Measurements from ENCODE around the gene FOXK1. TPM values are rescaled to one million over a fixed set of nuclear protein-coding genes. Genes with fewer than 3 reads are reported as not detected.
A peak's percentile ranks its signal among the peaks of the same experiment; 100 is the strongest.

Gene FOXK1
- total RNA-seq, 1 experiment from 2014 or later = 63.4 TPM

GRCh38 chr7:4764402-4765007 is 82.4 kb downstream of the FOXK1 start:
- no peak for DNase-seq (ENCODE audit: low spot score)

- no peak for DNase-seq (ENCODE audit: low spot score)
Measured at GRCh38 chr7:4765776-4766490, 83.8 kb downstream of the FOXK1 start.

DNA sequence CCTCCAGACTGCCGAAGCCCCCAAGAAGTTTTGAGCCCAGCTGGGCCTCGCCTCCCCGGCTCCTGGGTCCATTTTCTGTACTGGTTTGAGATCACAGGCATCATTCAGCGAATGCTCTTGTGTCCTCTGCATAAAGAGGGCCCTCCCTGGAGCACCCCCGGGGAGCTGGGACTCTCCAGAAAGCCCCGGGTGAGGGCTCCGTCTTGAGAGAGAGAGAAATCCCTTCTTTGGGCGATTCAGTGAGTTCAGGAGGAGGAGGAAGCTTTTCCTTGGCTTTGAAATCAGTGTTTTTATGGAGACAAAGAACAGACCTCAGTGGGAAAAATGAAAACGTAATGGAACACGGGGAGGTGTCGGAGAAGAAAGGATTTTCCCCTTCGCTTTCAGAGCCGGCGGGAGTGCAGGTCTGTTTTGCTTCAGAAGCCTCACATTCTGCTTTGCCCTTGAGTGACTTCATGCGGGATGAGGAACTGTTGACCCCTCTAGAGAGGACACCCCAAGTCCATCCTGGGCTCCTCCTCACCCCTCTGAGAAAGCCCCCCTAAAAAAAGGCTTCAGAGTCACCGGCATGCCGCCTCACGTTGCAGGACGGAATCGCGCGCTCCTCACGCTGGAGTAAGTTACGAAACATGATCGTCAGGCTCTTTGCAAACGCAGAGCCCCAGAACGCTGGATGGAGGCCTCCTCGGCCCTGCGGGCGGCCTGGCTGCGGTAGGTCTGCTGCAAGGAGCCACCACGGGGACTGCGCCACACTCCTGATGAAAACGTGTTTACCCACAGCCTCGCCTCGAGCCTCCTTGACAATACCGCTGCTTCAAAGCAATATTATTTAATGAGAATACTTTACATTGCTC is 84.8 kb downstream of the FOXK1 start:
- DNase-seq (ENCODE audit: low spot score) = no peak

GRCh38 chr7:4768597-4769569 is 86.8 kb downstream of the FOXK1 start:
- no peak for DNase-seq (ENCODE audit: low spot score)

DNA sequence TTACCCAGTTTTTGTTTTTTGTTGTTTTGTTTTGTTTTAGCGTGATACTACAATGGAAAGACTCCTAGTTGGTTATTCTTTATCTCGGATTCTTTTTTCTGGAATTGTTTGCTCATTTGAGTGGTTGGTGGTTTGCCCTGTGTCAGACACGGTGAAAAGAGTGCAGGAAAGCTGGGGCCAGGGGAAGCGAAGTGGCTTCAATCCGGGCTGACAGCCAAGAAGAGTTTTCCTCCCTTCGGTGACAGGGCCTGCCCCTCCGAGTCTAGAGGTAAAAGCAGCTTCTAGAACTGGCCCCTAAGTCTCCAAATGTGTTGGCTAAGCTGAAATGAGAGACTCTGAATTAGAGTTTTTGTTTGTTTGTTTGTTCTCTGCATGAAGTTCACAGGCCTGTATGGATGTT is 87.7 kb downstream of the FOXK1 start:
- no peak for DNase-seq (ENCODE audit: low spot score)

GRCh38 chr7:4770886-4771285 is 88.8 kb downstream of the FOXK1 start:
- no peak for DNase-seq (ENCODE audit: low spot score)

- DNase-seq (ENCODE audit: low spot score) = no peak
Measured at GRCh38 chr7:4771737-4772136, 89.6 kb downstream of the FOXK1 start.

- no peak for DNase-seq (ENCODE audit: low spot score)
Measured at GRCh38 chr7:4772306-4772705, 90.2 kb downstream of the FOXK1 start.

DNA sequence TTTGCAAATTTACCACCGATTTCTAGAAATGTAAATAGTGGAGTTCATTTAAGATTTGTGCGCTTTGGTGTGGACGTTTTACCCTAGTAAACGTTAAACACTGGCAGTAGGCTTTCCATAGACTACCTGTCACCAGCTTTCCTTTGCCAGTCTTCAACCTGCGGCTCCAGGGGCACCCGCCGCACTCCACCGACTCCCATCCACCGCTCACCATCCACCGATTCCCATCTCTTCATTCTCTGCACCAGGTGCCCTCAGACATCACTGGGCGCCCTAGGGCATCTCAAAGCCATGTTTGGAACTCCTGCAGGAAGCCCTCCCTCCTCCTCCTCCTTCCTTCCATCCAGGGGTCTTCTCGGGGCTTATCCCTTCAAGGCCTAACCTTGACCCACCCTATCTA is 91.9 kb downstream of the FOXK1 start:
- no peak for DNase-seq (ENCODE audit: low spot score)

DNA sequence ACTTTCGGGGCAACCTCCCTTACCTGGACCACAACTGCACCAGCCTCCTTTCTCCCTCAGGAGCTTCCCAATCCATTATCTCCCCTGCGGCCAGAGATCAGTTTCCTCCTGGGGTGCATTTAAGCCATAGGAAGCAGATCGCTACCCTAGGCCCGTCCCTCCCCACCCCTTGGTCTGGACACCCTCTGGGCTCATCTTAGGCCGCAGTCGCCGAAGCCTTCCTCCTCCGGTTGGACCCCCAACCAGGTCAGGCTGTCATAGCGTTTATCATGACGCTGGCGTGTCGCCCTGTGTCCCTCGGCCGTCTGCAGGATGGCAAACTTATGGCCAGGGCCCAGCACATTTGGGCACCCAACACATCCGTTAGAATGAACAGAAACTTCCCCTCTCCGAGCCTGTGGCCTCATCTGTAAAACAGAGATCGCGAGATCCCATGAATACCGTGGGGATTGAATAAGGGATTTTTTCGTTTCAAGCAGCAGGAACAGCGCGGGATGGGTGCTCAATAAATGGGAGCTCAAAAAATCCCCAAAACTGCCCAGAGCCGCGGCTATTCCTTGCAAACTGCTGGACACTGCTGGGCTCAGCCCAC is 92.7 kb downstream of the FOXK1 start:
- DNase-seq (ENCODE audit: low spot score) = no peak

GRCh38 chr7:4775250-4775847 is 93.3 kb downstream of the FOXK1 start, which contains the start of gene AP5Z1:
Gene AP5Z1 (plus strand): TSS chr7:4775623. CDS start chr7:4775716, 93 bp downstream.
- peak; percentile 96 for DNase-seq (ENCODE audit: low spot score)

DNA sequence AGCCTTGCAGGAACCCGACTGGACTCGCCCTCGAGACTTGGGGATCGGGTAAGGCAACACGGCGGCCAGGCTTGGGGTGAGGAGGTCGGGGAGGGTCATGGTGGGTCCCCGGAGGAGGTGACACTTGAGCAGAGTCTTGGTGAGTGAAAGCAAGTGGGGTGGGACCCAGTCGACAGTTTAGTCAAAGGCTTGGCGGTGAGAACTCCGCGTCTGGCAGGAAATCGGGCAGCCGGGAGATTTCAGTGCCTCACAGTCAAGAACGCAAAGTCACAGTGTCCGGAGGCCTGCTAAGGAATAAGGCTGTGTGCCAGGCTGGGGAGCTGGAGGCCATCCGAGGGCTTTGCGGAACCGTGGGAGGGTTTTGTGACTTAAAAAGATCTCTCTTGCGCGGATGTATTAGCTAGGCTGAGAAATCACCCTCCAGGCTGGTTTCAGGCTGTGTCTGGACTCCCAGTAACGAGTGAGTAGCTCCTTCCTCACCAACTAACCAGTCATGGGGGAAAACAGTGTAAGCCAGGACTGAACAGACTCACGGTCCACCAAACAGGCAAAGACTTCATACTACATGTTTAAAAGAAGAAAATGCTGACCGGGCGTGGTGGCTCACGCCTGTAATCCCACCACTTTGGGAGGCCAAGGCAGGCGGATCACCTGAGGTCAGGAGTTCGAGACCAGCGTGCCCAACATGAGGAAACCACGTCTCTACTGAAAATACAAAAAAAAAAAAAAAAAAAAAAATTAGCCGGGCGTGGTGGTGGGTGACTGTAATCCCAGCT is 93.9 kb downstream of the FOXK1 start:
- DNase-seq (ENCODE audit: low spot score) = peak; percentile 63

- DNase-seq (ENCODE audit: low spot score) = no peak
Measured at GRCh38 chr7:4779118-4779517, 97.0 kb downstream of the FOXK1 start.

GRCh38 chr7:4781366-4782069 is 99.4 kb downstream of the FOXK1 start:
- no peak for DNase-seq (ENCODE audit: low spot score)

- DNase-seq (ENCODE audit: low spot score) = no peak
Measured at GRCh38 chr7:4782333-4783291, 100.5 kb downstream of the FOXK1 start.

DNA sequence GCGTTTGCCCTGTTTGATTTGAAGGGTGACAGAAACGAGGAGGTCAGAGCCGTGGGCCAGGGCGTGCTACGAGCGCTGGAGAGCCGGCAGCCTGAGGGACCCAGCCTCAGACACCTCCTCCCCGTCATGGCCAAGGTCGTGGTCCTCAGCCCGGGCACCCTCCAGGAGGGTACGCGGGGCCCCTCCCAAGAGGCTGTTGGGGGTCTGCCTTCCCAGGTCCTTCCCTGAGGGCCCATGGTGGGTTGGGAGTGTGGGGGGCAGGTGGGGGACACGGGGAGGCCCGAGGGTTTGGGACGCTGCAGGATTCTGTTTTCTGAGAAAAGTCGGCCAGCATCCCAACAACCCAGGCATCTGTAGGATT is 101.2 kb downstream of the FOXK1 start:
- no peak for DNase-seq (ENCODE audit: low spot score)

- no peak for DNase-seq (ENCODE audit: low spot score)
Measured at GRCh38 chr7:4783762-4784351, 101.8 kb downstream of the FOXK1 start.

Data from HT-29 (cell line).